GM19452 (cell line): ENCODE measurements around the gene PHOX2A.

Experiments
- ATAC-seq: cut with Tn5 transposase; IDR thresholded peaks from one replicate; pipeline ENCODE4 v1.9.1; 2021; ENCODE audit not compliant: unreplicated experiment

Gene PHOX2A

GRCh38 chr11:72235351-72236057 is 8.5 kb downstream of the PHOX2A start:
- ATAC-seq: no peak

- ATAC-seq: no peak
These were observed 9.1 kb downstream of the PHOX2A start for GRCh38 chr11:72234920-72235319.

- ATAC-seq: no peak
These were observed 9.5 kb downstream of the PHOX2A start for GRCh38 chr11:72234514-72234830.

GRCh38 chr11:72233773-72234513 is 10.0 kb downstream of the PHOX2A start:
- no peak for ATAC-seq

GRCh38 chr11:72233056-72233772 is 10.8 kb downstream of the PHOX2A start:
- no peak for ATAC-seq

GRCh38 chr11:72232260-72233055 is 11.5 kb downstream of the PHOX2A start:
- ATAC-seq: no peak

GRCh38 chr11:72231396-72232259 is 12.3 kb downstream of the PHOX2A start:
- ATAC-seq: no peak

GRCh38 chr11:72230764-72231365 is 13.1 kb downstream of the PHOX2A start:
- ATAC-seq: no peak

GRCh38 chr11:72229925-72230763 is 13.8 kb downstream of the PHOX2A start:
- ATAC-seq: no peak

GRCh38 chr11:72229336-72229924 is 14.5 kb downstream of the PHOX2A start:
- ATAC-seq: no peak

- ATAC-seq: no peak
These were observed 15.1 kb downstream of the PHOX2A start for GRCh38 chr11:72228844-72229231.

- ATAC-seq: no peak
These were observed 15.6 kb downstream of the PHOX2A start for GRCh38 chr11:72228229-72228843.

GRCh38 chr11:72227316-72228228 is 16.4 kb downstream of the PHOX2A start:
- ATAC-seq: no peak

GRCh38 chr11:72226701-72227100 is 17.3 kb downstream of the PHOX2A start:
- ATAC-seq: no peak

GRCh38 chr11:72225411-72225951 is 18.5 kb downstream of the PHOX2A start:
- no peak for ATAC-seq

- ATAC-seq: no peak
These were observed 19.2 kb downstream of the PHOX2A start, which contains the start of gene INPPL1 for GRCh38 chr11:72224564-72225410. Gene INPPL1 (plus strand): TSS chr11:72224767. CDS start chr11:72224985, 218 bp downstream.
